ENCODE data around the gene TCEAL3. TPM values are rescaled to one million over a fixed set of nuclear protein-coding genes. Genes with fewer than 3 reads are reported as not detected.
"Not testable (repeated sequence)": the region's sequence is repeated elsewhere in the genome, so short reads cannot be mapped to it uniquely, and the experiment has no call there.

Gene TCEAL3
- total and polyA plus RNA-seq, 9 of the 15 experiments (the other 6 are each of a cell fraction or from before 2014, with no cell fraction given): not detected

- in situ Hi-C loops (cut with MboI) (no loop called here), intact Hi-C loops (cut with micrococcal nuclease) (no loop called here)
- H3K4me1 ChIP-seq (replicated peaks in 1 of 2; ENCODE audit: control insufficient read depth in 2 of 2, insufficient read depth in 2 of 2, low read length in 2 of 2): peaks cover 0 to 5% of the 10 kb centered on the region in 2 experiments; a peak in 3 of 5 replicates
- H3K79me2 ChIP-seq (ENCODE audit: control insufficient read depth, insufficient read depth, low read length): no peaks in the 10 kb centered on the region
- H3K9ac ChIP-seq (ENCODE audit: insufficient read depth in 1 of 2, low read depth in 2 of 2, low read length in 2 of 2): no peak overlapping the region
- H3K27ac ChIP-seq (ENCODE audit: extremely low read depth, low read depth, low read length): no peak overlapping the region
- no peaks in the 10 kb centered on the region for H3K36me3 ChIP-seq (ENCODE audit: control insufficient read depth, insufficient read depth, low read length)
- no peak overlapping the region for H3K4me3 ChIP-seq
- BruUV-seq (replicated peaks): no TSS peak
- 0 out of 5 replicates have a peak, but pooled peaks cover 0 to 6% of the 10 kb centered on the region in 2 experiments for H3K27me3 ChIP-seq (ENCODE audit: control insufficient read depth in 2 of 2, insufficient read depth in 2 of 2, low read length in 2 of 2)
- H3K4me2 ChIP-seq (ENCODE audit: insufficient read depth, low read length): no peak overlapping the region
- H3K9me1 ChIP-seq (ENCODE audit: control insufficient read depth, insufficient read depth, low read length): no peaks in the 10 kb centered on the region
- CTCF ChIA-PET (ENCODE audit: low intra/inter-chr PET ratio): no interaction called here
- no peaks in the 10 kb centered on the region for H3K9me3 ChIP-seq (replicated peaks; ENCODE audit: control insufficient read depth, insufficient read depth, low read depth, low read length)
- TF ChIP-seq CBFB (CRISPR knock-in tag; IDR thresholded peaks at IDR 0.05): no peak
- TF ChIP-seq ARID2 (IDR thresholded peaks at IDR 0.05): no peak
- TF ChIP-seq POU5F1 (IDR thresholded peaks at IDR 0.05; ENCODE audit: borderline replicate concordance, low read depth, low read length, partially characterized antibody): no peak
- TF ChIP-seq, protein P1, sequence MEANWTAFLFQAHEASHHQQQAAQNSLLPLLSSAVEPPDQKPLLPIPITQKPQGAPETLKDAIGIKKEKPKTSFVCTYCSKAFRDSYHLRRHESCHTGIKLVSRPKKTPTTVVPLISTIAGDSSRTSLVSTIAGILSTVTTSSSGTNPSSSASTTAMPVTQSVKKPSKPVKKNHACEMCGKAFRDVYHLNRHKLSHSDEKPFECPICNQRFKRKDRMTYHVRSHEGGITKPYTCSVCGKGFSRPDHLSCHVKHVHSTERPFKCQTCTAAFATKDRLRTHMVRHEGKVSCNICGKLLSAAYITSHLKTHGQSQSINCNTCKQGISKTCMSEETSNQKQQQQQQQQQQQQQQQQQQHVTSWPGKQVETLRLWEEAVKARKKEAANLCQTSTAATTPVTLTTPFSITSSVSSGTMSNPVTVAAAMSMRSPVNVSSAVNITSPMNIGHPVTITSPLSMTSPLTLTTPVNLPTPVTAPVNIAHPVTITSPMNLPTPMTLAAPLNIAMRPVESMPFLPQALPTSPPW (CRISPR knock-in tag; IDR thresholded peaks at IDR 0.05): no peak
- no peak for TF ChIP-seq MXI1 (IDR thresholded peaks at IDR 0.05; ENCODE audit: low read depth, low read length)
- TF ChIP-seq CHCHD3 (CRISPR knock-in tag; IDR thresholded peaks at IDR 0.05): no peak
- TF ChIP-seq MEF2D (tag; conservative IDR thresholded peaks at IDR 0.05; ENCODE audit: low read depth): no peak
- TF ChIP-seq, protein P2, sequence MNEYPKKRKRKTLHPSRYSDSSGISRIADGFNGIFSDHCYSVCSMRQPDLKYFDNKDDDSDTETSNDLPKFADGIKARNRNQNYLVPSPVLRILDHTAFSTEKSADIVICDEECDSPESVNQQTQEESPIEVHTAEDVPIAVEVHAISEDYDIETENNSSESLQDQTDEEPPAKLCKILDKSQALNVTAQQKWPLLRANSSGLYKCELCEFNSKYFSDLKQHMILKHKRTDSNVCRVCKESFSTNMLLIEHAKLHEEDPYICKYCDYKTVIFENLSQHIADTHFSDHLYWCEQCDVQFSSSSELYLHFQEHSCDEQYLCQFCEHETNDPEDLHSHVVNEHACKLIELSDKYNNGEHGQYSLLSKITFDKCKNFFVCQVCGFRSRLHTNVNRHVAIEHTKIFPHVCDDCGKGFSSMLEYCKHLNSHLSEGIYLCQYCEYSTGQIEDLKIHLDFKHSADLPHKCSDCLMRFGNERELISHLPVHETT (CRISPR knock-in tag; conservative IDR thresholded peaks at IDR 0.05 in 1 of 2, IDR thresholded peaks at IDR 0.05 in 1 of 2): no peak
- TF ChIP-seq BRF2 (IDR thresholded peaks at IDR 0.05; ENCODE audit: borderline replicate concordance, insufficient read depth, insufficient read length): no peak
- no peak for TF ChIP-seq BCOR (IDR thresholded peaks at IDR 0.05)
- no peak for TF ChIP-seq NFIC (IDR thresholded peaks at IDR 0.05)
- POLR2A ChIA-PET: no interaction called here
- whole genome bisulfite sequencing (ENCODE audit: insufficient coverage, low coverage, missing lambda C conversion rate): 31% methylated on average over 3 of the region's 4 CpGs
- ATAC-seq: no peak
- H4K20me1 ChIP-seq (replicated peaks; ENCODE audit: control insufficient read depth, insufficient read depth, low read length): no peaks in the 10 kb centered on the region
- no peak overlapping the region for H2AFZ ChIP-seq (ENCODE audit: low read depth, low read length)
- no peak for FAIRE-seq
- DNase-seq (ENCODE audit: extremely low read depth in 1 of 4, low spot score in 3 of 4): no peak
Observed at GRCh38 chrX:103586659-103587058, 21.1 kb upstream of the TCEAL3 start.

GRCh38 chrX:103592295-103592694 is 15.5 kb upstream of the TCEAL3 start:
- BruUV-seq (replicated peaks); H3K4me3 ChIP-seq; H3K9me1 ChIP-seq (ENCODE audit: control insufficient read depth, insufficient read depth, low read length); DNase-seq (ENCODE audit: extremely low read depth in 1 of 4, low spot score in 3 of 4); H2AFZ ChIP-seq (ENCODE audit: low read depth, low read length); H3K9me3 ChIP-seq (replicated peaks; ENCODE audit: control insufficient read depth, insufficient read depth, low read depth, low read length); FAIRE-seq; ATAC-seq; intact Hi-C loops (cut with micrococcal nuclease); H3K9ac ChIP-seq (ENCODE audit: insufficient read depth in 1 of 2, low read depth in 2 of 2, low read length in 2 of 2); in situ Hi-C loops (cut with MboI); H3K4me1 ChIP-seq (replicated peaks in 1 of 2; ENCODE audit: control insufficient read depth in 2 of 2, insufficient read depth in 2 of 2, low read length in 2 of 2); H3K4me2 ChIP-seq (ENCODE audit: insufficient read depth, low read length); H4K20me1 ChIP-seq (replicated peaks; ENCODE audit: control insufficient read depth, insufficient read depth, low read length); H3K27me3 ChIP-seq (ENCODE audit: control insufficient read depth in 2 of 2, insufficient read depth in 2 of 2, low read length in 2 of 2); H3K36me3 ChIP-seq (ENCODE audit: control insufficient read depth, insufficient read depth, low read length); H3K27ac ChIP-seq (ENCODE audit: extremely low read depth, low read depth, low read length); H3K79me2 ChIP-seq (ENCODE audit: control insufficient read depth, insufficient read depth, low read length); POLR2A ChIA-PET: not testable (repeated sequence)
- WGBS (ENCODE audit: insufficient coverage, low coverage, missing lambda C conversion rate): 9% methylated on average over 1 of the region's 1 CpG
- CTCF ChIA-PET (ENCODE audit: low intra/inter-chr PET ratio): interaction anchor here (0.6 kb wide), 1 partner anchor 29 kb away, joined by 3 read pairs; no protein-coding TSS in a partner anchor
